ENCODE measurements around the gene TMEM91.
A peak's percentile ranks its signal among the peaks of the same experiment; 100 is the strongest.
"Not testable (repeated sequence)": the region's sequence is repeated elsewhere in the genome, so short reads cannot be mapped to it uniquely, and the experiment has no call there.

TMEM91 gene

DNA sequence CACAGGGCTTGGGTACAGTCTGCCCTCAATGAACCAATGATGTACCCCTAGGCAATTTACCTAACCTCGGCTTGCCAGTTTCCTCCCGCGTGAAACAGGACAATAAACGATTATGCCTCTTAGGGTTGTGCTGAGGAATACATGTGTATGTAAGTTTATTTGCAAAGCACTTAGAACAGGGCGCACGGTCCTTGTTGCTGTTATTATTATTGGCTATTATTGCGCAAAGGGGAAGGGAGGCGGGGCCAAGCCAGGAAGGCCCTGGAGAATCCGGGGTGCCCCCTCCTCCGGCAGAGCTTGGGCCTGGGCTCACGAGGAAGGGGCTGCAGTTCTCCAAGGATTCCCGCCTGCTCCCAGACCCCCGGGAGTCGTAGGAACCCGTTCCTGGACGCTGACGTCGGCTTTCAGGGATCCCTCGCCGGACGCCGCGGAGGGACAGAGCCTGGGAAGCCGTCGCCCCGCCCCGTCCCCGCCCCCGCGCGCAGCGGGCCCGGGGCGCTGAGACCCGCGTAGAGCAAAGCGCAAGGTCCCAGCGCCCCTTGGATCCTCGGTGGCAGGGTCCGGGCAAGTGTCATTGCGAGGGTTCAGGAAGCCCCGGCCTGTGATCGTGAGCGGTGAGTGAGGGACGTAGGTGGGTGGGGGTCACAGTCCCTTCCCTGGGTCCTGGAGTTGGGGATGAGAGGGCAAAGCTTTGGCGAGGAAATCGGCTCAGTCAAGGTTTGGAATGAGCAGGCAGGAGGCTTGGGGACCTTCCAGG lies at the start of gene TMEM91:
TMEM91 (plus strand) TSS at position 293 of the 757 bp plus-strand sequence. CDS start 1,777 bp downstream, outside the sequence.
- DNase-seq (ENCODE audit: low spot score), result no peak

DNA sequence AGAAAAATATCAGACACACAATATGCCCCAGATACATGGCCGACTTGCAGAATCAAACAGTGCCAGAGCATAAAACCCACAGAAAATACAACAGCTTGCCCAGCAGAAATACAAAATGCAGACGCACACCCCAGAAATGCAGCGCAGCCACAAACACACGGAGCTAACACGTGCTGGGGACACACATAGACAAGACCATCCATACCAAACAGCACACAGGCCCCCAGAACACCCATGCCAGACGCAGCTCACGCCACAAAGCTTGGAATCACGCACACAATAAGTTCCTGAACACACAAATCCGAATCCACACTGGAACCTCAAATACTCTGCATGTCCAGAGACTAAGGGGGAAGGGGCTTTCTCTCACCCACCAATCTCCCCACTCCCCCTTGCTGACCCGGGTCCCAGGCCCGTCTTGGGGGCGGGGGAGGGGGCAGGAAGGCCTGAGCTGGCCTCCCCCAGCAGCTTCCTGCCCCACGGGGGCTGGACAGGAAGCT lies 49.2 kb upstream of the TMEM91 start:
- DNase-seq (ENCODE audit: low spot score), result peak; percentile 62

DNA sequence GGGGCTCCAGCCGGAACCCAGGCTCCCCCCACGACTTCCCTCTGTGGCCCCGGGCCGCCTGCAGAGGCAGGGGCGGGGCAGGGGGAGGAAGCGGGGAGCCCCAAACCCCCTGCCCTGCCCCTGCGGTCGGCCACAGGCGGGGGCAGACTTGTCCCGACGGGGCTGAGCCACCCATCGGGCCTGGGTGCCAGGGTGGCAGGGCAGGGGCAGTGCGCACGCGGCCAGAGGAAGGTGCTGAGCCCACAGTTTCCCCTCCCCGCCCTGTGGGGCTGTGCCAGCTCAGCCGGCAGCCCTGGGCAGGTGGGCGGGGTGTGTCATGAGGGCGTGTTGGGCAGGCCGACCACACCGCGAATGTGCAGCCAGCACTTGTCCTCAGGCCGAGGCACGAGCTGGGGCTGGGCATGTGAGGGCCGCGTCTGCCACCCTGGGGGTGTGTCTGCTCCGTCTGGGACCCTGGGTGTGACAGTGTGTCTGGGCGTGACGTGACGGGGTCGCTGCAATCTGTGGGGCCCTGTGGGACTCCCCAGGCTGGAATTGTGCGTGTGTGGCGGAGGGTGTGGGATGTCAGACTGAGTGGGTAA lies 48.7 kb upstream of the TMEM91 start:
- DNase-seq (ENCODE audit: low spot score), result peak; percentile 95

DNA sequence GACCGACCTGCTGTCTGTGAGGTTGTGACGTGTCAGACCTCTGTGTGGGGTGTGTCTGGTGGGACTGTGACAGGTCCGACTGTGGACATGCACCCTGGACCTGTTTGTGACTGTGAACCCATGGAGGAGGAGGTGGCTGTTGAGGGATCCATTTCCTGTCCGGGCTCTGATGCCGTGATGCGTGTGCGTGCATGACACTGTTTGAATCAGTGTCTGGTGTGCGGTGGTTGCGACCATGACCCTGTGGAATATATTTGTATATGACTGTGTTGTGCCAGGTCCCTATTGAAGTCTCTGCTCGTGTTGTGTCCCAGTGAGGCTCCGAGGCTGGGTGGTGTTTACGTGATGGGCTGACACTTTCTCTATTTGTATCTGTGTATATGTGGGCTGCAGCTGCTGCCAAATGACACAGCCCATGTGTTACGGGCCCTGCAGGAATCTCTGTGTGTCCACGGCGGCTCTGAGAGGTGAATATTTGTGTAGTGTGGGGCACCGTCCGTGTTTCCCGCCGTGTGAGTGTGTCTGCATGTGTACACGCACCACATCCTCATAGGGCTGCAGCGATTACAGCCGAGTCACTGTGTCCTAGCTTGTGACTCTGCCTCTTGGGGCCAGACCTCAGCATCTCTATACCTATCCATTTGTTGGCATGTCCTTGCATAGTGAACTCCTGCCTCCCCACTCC lies 48.0 kb upstream of the TMEM91 start:
- no peak for DNase-seq (ENCODE audit: low spot score)

DNA sequence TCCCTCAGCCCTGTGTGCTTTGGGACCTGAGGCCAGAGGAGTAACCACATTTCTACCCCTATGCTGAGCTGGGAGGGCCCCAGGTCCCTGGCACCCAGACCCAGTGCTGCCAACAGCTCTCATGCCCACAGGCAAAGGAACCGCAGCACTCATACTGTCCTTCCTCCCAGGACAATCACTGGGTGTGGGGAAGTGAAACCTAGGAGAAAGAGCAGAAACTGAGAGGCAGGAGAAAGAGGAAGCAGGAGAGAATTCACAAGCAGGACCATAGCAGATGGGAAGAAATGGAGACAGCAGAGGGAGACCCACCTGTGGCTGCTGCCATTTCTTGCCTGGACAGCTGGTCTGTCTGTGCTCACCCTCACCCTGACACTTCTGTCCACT lies 47.5 kb upstream of the TMEM91 start:
- no peak for DNase-seq (ENCODE audit: low spot score)

DNA sequence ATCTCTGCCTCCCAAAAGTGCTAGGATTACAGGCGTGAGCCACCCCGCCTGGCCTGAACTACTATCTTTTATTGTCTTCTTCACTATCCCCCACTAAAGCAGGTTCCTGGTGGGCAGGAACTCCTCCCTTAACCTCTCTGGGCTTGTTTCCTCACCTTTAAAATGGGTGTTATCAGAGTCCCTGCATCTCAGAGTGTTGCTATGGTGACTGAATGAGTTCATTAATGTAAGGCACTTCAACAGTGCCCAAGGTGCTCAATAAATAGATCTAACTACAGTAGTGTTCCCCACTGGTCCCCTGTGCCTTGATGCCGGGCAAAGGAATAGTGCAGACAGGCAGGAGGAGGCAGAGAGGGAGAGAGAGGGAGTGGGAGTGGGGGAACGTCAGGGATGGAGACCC lies 45.9 kb upstream of the TMEM91 start:
- no peak for DNase-seq (ENCODE audit: low spot score)

DNA sequence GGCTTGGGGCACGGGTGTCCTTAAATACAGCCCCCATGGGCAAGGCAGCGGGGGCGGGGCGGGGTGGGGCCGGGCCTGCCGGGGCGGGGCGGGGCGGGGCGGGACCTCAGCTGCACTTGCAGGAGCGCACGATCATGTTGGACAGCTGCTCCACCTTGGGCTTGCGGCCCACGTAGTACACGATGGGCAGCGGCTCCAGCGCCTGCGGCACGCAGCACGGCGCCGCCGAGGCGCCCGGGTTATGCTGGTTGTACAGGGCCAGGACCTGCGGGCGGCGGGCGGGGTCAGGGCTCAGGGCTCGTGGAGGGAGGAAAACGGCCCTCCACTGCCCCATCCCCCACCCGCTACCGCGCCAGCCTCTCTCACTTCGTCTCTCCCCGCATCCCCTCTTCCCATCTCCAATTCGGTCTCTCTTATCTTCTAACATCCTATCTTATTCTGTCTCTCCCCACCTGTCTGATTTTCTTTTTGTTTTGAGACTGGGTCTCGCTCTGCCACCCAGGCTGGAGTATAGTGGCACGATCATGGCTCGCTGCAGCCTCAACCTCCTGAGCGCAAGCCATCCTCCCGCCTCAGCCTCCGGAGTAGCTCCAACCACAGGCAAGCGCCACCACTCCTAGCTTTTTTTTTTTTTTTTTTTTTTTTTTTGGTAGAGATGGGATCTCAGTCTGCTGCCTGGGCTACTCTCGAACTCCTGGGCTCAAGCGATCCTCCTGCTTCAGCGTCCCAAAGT lies 45.2 kb upstream of the TMEM91 start:
- DNase-seq (ENCODE audit: low spot score), result no peak

DNA sequence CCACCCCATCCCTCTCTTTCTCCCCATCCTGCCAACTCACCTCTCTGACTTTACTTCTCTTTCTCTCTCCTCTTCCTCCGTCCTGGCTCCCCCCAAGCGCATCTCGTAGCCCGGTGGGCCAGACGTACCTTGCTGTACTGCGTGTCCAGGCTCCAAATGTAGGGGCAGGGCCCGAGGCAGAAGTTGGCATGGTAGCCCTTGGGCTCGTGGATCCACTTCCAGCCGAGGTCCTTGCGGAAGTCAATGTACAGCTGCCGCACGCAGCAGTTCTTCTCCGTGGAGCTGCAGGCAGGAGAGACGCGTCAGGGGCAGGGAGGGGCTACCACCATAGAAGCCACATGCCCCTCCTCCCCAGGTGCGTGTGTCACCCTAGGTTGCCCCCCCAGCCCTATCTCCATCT lies 44.3 kb upstream of the TMEM91 start:
- no peak for DNase-seq (ENCODE audit: low spot score)

DNA sequence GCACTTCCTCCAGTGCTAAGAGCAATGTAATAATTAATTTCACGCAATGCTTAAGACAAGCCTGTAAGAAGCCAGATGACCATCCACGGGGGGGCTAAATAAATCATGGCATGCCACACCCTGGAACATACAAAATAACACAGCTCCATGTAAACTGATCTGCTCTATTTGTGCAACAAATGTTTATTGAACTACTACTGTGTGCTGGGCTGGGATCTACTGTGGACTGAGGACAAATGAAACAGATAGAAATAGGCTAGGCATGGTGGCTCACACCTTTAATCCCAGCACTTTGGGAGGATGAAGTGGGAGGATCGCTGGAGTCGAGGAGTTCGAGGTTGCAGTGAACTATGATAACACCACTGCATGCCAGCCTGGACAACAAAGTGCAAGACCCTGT lies 43.9 kb upstream of the TMEM91 start:
- DNase-seq (ENCODE audit: low spot score), result no peak

DNA sequence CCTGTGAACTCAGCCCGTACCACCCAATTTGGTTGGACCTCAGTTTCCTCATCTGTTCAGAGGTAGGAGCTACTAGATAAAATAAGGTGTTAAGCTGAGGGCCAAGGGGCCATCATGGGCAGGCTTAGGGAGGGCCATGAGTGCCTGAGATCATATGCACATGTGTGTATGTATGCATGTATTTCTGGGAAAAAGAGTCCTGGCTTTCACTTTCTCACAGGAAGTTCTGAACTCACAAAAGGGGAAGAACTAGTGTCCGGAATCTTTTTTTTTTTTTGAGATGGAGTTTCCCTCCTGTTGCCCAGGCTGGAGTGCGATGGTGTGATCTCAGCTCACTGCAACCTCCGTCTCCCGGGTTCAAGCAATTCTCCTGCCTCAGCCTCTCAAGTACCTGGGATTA lies 41.5 kb upstream of the TMEM91 start:
- DNase-seq (ENCODE audit: low spot score), result no peak

DNA sequence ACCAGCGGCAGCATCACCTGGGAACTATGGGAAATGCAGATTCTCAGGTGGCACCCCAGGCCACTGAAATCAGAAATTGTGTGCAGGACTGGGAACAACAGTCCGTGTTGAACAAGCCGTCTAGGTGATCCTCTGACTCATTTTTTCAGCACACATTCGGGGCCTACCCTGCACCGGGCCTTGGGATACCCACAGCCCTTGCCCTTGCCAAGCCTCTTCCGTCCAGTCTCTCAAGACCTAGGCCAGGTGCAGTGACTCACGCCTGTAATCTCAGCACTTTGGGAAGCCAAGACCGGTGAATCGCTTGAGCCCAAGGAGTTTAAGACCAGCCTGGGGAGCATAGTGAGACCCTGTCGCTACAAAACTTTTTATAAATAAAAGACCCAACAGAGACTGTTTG lies 40.9 kb upstream of the TMEM91 start:
- DNase-seq (ENCODE audit: low spot score), result no peak

DNA sequence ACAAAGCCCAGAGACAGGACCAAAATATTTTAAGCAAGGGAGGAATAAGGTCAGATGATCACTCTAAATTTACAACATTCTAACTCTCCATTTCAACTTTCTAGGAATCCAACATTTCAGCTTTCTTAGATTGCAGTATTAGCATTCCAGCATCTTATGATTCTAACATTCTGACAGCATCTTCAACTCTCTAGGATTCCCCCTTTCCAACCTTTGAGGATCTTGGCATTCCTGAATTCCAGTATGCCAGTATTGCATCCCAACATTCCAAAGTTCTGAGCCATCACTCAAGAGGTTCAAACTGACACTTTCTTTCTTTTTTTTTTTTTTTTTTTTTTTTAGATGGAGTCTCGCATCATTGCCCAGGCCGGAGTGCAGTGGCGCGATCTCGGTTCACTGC lies 36.4 kb upstream of the TMEM91 start:
- no peak for DNase-seq (ENCODE audit: low spot score)

DNA sequence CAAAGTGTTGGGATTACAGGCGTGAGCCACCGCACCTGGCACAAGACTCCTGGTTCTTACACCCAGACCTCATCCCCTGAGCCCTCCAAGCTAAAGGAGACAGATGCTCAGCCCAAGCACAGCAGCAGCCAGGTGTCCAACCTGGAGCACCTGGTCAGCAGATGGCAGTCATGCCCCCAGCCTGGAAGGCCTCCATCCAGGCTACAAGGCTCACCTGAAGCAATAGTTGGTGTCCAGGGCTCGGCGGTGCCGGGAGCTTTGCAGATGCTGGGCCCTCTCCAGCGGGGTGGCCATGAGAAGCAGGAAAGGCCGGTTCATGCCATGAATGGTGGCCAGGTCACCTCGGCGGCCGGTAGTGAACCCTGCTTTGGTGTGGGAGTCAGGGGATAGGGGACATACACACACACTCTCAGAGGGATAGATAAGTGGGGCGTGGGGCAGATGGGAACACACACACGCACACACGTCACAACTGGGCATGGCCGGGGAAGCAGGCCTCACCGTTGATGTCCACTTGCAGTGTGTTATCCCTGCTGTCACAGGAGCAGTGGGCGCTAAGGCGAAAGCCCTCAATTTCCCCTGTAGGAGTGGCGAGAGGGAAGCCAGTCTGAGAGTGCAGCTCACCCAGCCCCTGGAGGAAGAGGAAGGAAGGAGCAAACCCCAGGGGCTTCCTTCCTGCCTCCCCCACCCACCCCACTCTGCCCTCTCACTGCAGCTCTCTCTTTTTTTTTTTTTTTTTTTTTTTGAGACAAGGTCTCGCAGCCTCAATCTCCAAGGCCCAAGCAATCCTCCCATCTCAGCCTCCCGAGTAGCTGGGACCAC lies 34.5 kb upstream of the TMEM91 start:
- DNase-seq (ENCODE audit: low spot score), result no peak

DNA sequence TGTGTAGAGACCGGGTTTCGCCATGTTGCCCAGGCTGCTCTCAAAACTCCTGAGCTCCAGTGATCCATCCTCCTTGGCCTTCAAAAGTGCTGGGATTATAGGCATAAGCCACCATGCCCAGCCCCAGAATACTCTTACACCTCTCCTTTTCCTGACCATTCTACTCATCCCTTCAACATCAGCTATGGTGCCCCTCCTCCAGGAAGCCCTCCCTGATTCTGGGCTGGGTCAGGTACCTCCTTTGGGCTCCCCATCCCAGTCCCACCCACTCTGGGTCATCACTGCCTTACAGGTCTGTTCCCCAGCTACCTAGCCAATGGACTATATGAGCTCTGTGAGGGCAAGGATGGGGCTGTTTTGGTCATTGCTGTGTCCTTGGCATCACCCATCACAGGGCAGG lies 32.2 kb upstream of the TMEM91 start:
- DNase-seq (ENCODE audit: low spot score), result no peak

DNA sequence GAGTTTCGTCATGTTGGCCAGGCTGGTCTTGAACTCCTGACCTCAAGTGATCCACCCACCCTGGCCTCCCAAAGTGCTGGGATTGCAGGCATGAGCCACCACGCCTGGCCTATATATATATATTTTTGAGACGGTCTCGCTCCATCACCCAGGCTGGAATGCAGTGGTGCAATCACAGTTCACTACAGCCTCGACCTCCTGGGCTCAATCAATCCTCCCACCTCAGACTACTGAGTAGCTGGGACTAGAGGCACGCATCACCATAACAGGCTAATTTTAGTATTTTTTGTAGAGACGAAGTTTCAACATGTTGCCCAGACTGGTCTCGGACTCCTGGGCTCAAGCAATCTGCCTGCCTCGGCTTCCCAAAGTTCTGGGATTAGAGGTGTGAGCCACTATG lies 29.4 kb upstream of the TMEM91 start:
- DNase-seq (ENCODE audit: low spot score), result not testable (repeated sequence)

DNA sequence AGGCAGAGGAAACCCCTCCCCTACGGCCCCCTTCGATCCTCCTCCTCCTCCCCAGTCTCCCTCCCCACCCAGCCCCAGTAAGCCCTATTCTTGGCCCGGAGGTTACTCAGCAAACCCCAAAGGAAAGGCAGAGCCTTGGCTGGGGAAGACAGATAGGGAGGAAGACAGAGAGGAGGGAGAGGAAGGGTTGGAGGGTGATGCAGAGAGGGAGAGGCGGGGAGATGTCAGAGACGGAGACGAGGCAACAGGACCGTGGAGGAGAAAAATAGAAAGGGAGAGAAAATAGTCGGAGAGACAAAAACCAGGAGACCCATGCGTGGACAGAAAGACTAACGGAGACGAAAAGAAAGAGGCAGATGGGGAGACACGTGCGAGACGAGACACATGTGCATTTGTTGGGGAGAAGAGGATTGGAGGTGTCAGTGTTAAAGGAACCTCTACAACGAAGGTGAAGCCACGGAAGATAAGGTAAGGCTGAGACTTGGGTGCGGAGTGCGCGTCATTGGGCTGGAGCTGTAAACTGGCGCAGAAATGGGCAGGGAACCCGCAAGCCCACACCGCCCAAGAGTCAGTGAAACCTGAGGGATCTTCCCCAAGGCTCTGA lies 25.5 kb upstream of the TMEM91 start:
- DNase-seq (ENCODE audit: low spot score), result no peak

DNA sequence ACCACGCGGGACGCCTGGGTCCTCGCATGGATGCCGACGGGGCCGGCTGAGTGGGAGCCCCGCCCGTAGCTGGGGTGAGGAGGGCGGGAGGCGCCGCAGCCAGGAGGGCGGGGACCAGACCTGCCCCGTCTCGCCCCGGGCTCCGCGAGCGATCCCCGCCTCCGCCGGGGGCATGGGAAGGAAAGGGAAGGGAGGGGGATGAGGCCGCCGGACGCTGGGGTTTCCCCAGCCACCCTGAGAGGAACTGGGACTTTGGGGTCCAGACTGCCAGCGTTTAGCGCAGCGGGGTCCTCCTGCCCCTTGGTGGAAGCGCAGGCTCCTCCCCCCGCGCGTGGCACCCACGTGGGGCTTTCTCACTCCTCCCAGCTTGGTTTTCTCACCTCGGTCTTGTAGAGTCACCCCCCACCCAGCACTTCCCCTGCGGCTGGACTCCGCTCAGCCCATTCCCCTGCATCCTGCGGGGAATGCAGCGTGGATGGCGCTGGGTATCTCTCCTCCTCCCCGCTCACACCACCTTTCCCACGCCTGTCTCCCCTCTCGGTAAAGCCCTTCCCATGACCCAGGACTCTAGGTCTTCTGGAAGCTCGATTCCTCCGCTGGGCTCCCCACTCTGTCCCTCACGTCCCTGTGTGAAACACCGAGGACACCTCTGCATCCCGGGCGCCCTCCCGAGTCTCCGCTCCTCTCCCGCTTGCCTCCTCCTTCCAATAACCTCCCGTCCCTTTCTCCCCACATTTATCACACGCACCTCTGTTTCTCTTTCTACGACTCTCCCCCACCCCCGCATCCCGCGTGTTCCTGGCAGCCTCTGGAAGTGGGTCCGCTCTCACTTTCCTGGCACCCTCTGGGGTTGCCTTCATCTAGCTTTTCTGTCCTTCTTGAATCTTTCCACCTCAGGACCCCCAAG lies 24.7 kb upstream of the TMEM91 start:
- peak; percentile 36 for DNase-seq (ENCODE audit: low spot score)

DNA sequence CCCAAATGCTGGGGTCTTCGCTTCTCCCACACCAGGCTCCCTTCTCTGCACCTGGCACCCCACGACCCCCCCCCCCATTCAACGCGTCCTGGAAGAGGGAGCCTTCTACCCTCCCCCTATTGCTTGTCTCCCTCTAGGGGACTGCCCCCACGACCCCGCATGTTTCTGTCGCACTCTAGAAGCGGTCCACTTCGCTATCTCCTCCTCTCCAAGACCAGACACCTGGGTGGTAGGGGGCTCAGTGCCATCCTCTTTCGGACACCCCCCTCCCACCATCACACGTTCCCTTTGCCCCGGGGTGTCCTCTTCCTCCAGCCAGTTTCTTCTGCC lies 24.1 kb upstream of the TMEM91 start:
- DNase-seq (ENCODE audit: low spot score), result no peak

DNA sequence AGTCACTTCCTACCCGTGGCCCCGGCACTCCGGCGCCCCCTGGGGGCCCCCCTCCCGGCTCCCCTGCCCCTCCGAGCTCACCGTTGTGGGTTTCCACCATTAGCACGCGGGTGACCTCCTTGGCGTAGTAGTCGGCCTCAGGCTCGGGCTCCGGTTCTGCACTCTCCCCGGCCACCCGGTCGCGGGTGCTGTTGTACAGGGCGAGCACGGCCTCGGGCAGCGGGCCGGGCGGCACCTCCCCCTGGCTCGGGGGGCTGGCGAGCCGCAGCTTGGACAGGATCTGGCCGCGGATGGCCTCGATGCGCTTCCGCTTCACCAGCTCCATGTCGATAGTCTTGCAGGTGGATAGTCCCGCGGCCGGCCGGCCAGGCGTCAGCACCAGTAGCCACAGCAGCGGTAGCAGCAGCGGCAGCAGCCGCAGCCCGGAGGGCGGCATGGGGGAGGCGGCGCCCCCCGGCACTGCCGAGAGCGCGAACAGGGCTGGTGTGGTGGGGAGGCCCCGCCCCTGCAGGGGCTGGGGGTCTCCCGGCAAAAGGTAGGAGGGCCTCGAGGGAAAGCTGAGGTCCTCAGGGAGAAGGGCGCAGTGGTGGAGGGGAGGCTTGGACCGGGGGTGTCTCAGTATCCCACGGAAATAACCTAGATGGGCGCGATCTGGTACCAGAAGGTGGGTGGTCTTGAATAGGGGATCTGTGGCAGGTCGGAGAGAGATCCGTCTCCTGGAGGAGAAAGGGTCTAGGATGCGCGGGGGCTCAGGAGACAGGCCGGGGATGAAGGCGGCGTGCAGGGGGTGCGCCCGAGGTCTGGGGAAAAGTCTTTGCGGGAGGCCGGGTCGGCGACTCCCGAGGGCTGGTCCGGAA lies 23.5 kb upstream of the TMEM91 start:
- DNase-seq (ENCODE audit: low spot score), result peak; percentile 77

Measured in SW480 (cell line).